Hematopoietic multipotent progenitor cell treated with erythropoietin and hydrocortisone succinate and interleukin-3 and kit ligand, for 4 days (in vitro differentiated cells): ENCODE measurements around the gene TCAF1.
"Not testable (repeated sequence)": the region's sequence is repeated elsewhere in the genome, so short reads cannot be mapped to it uniquely, and the experiment has no call there.

Experiments
- DNase-seq: peaks from one replicate; pipeline ENCODE4 v3.0.0-alpha.2; 2015

TCAF1 gene

GRCh38 chr7:143901332-143901667 is 676 bp downstream of the TCAF1 start:
- DNase-seq = no peak

- no peak for DNase-seq
These were observed 1.7 kb downstream of the TCAF1 start for GRCh38 chr7:143900230-143900766.

- no peak for DNase-seq
These were observed 3.2 kb downstream of the TCAF1 start for GRCh38 chr7:143898810-143899209.

- no peak for DNase-seq
These were observed 5.3 kb downstream of the TCAF1 start for GRCh38 chr7:143896667-143897066.

GRCh38 chr7:143892527-143893300 is 9.3 kb downstream of the TCAF1 start:
- peak; percentile 50 for DNase-seq

GRCh38 chr7:143891457-143891856 is 10.5 kb downstream of the TCAF1 start:
- no peak for DNase-seq

- no peak for DNase-seq
These were observed 11.4 kb downstream of the TCAF1 start for GRCh38 chr7:143890558-143890957.

- no peak for DNase-seq
These were observed 12.9 kb downstream of the TCAF1 start for GRCh38 chr7:143889068-143889467.

- DNase-seq = peak; percentile 24
These were observed 15.0 kb downstream of the TCAF1 start for GRCh38 chr7:143886826-143887477.

- no peak for DNase-seq
These were observed 16.0 kb downstream of the TCAF1 start for GRCh38 chr7:143885951-143886350.

GRCh38 chr7:143884969-143885559 is 16.9 kb downstream of the TCAF1 start:
- peak; percentile 89 for DNase-seq

GRCh38 chr7:143884241-143884968 is 17.6 kb downstream of the TCAF1 start:
- DNase-seq = no peak

GRCh38 chr7:143882604-143883078 is 19.3 kb downstream of the TCAF1 start:
- DNase-seq = peak; percentile 57

GRCh38 chr7:143882020-143882603 is 19.9 kb downstream of the TCAF1 start:
- peak; percentile 26 for DNase-seq

- no peak for DNase-seq
These were observed 23.1 kb downstream of the TCAF1 start for GRCh38 chr7:143878884-143879283.

GRCh38 chr7:143877098-143877497 is 24.9 kb downstream of the TCAF1 start:
- DNase-seq = no peak

GRCh38 chr7:143876218-143876617 is 25.8 kb downstream of the TCAF1 start:
- DNase-seq = no peak

- DNase-seq = not testable (repeated sequence)
These were observed 28.7 kb downstream of the TCAF1 start for GRCh38 chr7:143873242-143873641.

- DNase-seq = not testable (repeated sequence)
These were observed 30.4 kb downstream of the TCAF1 start for GRCh38 chr7:143871534-143871933.

GRCh38 chr7:143857994-143858393 is 44.0 kb downstream of the TCAF1 start:
- DNase-seq = not testable (repeated sequence)

- not testable (repeated sequence) for DNase-seq
These were observed 46.5 kb downstream of the TCAF1 start for GRCh38 chr7:143855443-143855842.

- DNase-seq = no peak
These were observed 51.3 kb downstream of the TCAF1 start for GRCh38 chr7:143850682-143851081.
